HG02852 (cell line): ENCODE measurements around the gene AP1S3.

Experiments used
- ATAC-seq: cut with Tn5 transposase; IDR thresholded peaks from one replicate; pipeline ENCODE4 v1.9.1; 2021; ENCODE audit warnings: mild to moderate bottlenecking, moderate library complexity; ENCODE audit not compliant: unreplicated experiment

Gene AP1S3

GRCh38 chr2:223725986-223726970 lies 111.1 kb downstream of the AP1S3 start:
- no peak for ATAC-seq

- no peak for ATAC-seq
These were observed 111.9 kb downstream of the AP1S3 start for GRCh38 chr2:223725494-223725893.

DNA sequence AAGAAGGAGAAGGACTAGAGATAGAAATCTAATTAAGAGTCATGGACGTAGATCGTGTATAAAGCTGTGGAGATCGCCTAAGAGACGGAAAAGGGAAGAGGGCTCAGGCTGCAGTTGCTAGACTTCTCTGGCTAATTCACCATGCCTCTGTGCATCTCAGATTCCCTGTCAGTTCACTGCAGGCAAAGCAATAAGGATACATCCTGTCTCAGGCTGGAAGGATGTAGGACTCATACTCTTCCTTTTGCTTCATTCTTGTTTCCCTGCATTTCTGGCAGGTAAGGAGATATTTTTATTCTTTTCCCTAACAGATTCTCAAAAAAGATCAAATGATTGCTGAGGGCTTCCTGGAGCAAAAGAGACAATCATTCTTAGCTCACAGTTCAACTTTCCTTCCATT lies 112.5 kb downstream of the AP1S3 start:
- no peak for ATAC-seq

GRCh38 chr2:223723954-223724411 lies 113.4 kb downstream of the AP1S3 start:
- no peak for ATAC-seq

DNA sequence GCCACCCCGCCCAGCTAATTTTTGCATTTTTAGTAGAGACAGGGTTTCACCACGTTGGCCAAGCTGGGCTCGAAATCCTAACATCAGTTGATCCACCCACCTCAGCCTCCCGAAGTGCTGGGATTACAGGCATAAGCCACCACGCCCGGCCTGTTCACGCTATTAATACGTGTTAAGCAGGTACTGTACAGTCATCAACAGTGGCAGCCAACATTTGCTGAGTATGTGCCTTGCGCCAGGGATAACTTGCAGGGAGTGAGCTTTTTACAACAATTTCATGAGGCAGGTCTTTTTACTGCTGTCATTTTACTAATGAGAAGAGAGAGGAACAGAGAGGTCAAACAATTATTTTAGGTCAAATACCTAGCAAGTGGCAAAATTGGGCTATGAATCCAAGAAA lies 115.2 kb downstream of the AP1S3 start:
- no peak for ATAC-seq

- no peak for ATAC-seq
These were observed 115.6 kb downstream of the AP1S3 start for GRCh38 chr2:223721746-223722145.

- ATAC-seq, result peak; percentile 60
These were observed 117.0 kb downstream of the AP1S3 start for GRCh38 chr2:223720367-223720766.

DNA sequence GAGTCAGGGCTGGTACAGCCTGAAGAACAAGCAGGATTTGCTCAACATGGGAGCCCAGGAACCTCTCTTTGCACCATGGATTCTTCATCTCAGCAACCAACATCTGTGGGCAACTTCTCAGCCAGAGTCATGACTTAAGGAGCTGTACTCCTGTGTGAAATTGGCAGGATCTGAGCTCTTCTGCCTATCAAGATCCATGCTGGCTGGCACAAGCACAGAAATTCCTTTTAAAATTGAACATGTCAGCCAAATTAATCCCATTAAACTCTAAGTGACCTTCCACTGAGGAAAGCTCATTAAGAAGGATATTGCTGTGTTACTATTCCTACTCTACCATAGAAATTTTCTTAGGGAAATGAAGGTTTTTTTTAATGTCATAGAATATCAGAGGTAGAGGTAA lies 124.7 kb downstream of the AP1S3 start:
- no peak for ATAC-seq

DNA sequence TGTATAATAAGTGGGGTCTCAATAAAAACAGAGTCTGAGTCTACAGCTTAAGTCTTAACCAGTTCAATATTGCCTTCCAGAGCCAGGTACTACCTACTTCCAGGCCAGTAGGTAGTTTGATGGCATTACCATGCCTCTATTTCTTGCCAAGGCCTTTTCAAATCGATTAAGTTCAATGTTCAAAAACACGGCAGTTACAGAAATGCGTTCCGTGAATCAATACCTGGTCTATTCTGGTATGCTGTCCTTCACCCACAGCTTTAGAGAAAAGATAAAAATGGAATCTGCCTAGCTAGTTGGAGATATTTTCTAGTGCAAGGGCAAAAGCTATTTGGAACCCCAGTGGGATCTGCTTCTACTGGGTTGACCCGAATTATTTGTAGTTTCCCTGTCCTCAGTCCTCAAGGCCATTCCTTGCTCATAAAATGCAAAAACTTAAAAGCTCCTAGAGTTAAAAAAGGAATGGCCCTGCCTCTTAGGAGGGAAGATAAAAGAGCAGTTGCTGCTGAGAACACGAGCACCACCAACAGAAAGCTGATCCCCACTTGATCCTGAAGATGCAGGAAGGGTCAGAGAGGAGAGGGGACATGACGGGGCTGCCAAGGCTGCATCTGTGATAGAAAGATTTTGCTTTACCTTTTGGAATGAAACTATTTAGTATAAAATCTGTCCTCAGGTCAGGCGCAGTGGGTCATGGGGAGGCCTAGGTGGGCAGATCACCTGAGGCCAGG lies 125.6 kb downstream of the AP1S3 start:
- no peak for ATAC-seq
